T-helper 1 cell (primary cell): ENCODE results near the gene HPGDS.
A peak's percentile ranks its signal among the peaks of the same experiment; 100 is the strongest.
"Not testable (repeated sequence)": the region's sequence is repeated elsewhere in the genome, so short reads cannot be mapped to it uniquely, and the experiment has no call there.

Source experiments
- DNase-seq, 5 donors: peaks; one replicate each; pipeline ENCODE4 v3.0.0-alpha.2; 2012 to 2020
- total RNA-seq, 4 donors: gene quantifications; one replicate each; lab custom pipeline; 2026; lab: John Stamatoyannopoulos, UW

The HPGDS gene
- total RNA-seq: 0 to 0.15 (median 0) reads per million in 4 donors

- no peak for DNase-seq
These were observed at the start of gene HPGDS for GRCh38 chr4:94342694-94343093. Gene HPGDS (minus strand): TSS chr4:94342836. CDS start chr4:94334629, 8,207 bp downstream.

GRCh38 chr4:94390804-94391410, 48.3 kb upstream of the HPGDS start:
- DNase-seq: peak in 2 of 5 donors; percentile 3 to 10

GRCh38 chr4:94389595-94390267, 47.1 kb upstream of the HPGDS start:
- DNase-seq: no peak

GRCh38 chr4:94387965-94388364, 45.3 kb upstream of the HPGDS start:
- not testable (repeated sequence) for DNase-seq

GRCh38 chr4:94385452-94385851, 42.8 kb upstream of the HPGDS start:
- DNase-seq: not testable (repeated sequence)

GRCh38 chr4:94382891-94383290, 40.3 kb upstream of the HPGDS start:
- not testable (repeated sequence) for DNase-seq

- DNase-seq: no peak
These were observed 35.4 kb upstream of the HPGDS start for GRCh38 chr4:94378047-94378446.

- DNase-seq: no peak
These were observed 34.7 kb upstream of the HPGDS start for GRCh38 chr4:94377294-94377693.

- no peak for DNase-seq
These were observed 32.7 kb upstream of the HPGDS start for GRCh38 chr4:94375364-94375763.

GRCh38 chr4:94373752-94374151, 31.1 kb upstream of the HPGDS start:
- DNase-seq: no peak

GRCh38 chr4:94372991-94373390, 30.4 kb upstream of the HPGDS start:
- no peak for DNase-seq

GRCh38 chr4:94372228-94372978, 29.8 kb upstream of the HPGDS start:
- no peak for DNase-seq

GRCh38 chr4:94371290-94371689, 28.7 kb upstream of the HPGDS start:
- no peak for DNase-seq

GRCh38 chr4:94370533-94371254, 28.1 kb upstream of the HPGDS start:
- DNase-seq: no peak

- no peak for DNase-seq
These were observed 26.4 kb upstream of the HPGDS start for GRCh38 chr4:94369046-94369445.

GRCh38 chr4:94368459-94368858, 25.8 kb upstream of the HPGDS start:
- DNase-seq: no peak

- no peak for DNase-seq
These were observed 22.7 kb upstream of the HPGDS start for GRCh38 chr4:94365304-94365703.

GRCh38 chr4:94364527-94364926, 21.9 kb upstream of the HPGDS start:
- DNase-seq: no peak

- DNase-seq: no peak
These were observed 20.6 kb upstream of the HPGDS start for GRCh38 chr4:94363136-94363655.

GRCh38 chr4:94359838-94360237, 17.2 kb upstream of the HPGDS start:
- no peak for DNase-seq

GRCh38 chr4:94359221-94359620, 16.6 kb upstream of the HPGDS start:
- DNase-seq: no peak

GRCh38 chr4:94358101-94358500, 15.5 kb upstream of the HPGDS start:
- no peak for DNase-seq

GRCh38 chr4:94357624-94358023, 15.0 kb upstream of the HPGDS start:
- no peak for DNase-seq
